Activated naive CD4-positive, alpha-beta T cell treated with anti-CD3 and anti-CD28 coated beads, Interleukin-2, amount 50 U/mL, for 24 hours (primary cell): ENCODE data around the gene AMMECR1L.
"Not testable (repeated sequence)": the region's sequence is repeated elsewhere in the genome, so short reads cannot be mapped to it uniquely, and the experiment has no call there.

Experiments
- H3K27ac Mint-ChIP-seq: one replicate; pipeline ENCODE4 v1.8.0; 2021; ENCODE audit warnings: mild to moderate bottlenecking, mixed read lengths
- H3K27me3 Mint-ChIP-seq: one replicate; pipeline ENCODE4 v1.8.0; 2021; ENCODE audit warnings: mixed read lengths
- H3K36me3 Mint-ChIP-seq: one replicate; pipeline ENCODE4 v1.8.0; 2021; ENCODE audit warnings: mixed read lengths
- H3K4me1 Mint-ChIP-seq: one replicate; pipeline ENCODE4 v1.8.0; 2021; ENCODE audit warnings: mixed read lengths
- H3K4me3 Mint-ChIP-seq: one replicate; pipeline ENCODE4 v1.8.0; 2021; ENCODE audit warnings: mild to moderate bottlenecking, mixed read lengths
- H3K9me3 Mint-ChIP-seq: one replicate; pipeline ENCODE4 v1.8.0; 2021; ENCODE audit warnings: mixed read lengths

Gene AMMECR1L

DNA sequence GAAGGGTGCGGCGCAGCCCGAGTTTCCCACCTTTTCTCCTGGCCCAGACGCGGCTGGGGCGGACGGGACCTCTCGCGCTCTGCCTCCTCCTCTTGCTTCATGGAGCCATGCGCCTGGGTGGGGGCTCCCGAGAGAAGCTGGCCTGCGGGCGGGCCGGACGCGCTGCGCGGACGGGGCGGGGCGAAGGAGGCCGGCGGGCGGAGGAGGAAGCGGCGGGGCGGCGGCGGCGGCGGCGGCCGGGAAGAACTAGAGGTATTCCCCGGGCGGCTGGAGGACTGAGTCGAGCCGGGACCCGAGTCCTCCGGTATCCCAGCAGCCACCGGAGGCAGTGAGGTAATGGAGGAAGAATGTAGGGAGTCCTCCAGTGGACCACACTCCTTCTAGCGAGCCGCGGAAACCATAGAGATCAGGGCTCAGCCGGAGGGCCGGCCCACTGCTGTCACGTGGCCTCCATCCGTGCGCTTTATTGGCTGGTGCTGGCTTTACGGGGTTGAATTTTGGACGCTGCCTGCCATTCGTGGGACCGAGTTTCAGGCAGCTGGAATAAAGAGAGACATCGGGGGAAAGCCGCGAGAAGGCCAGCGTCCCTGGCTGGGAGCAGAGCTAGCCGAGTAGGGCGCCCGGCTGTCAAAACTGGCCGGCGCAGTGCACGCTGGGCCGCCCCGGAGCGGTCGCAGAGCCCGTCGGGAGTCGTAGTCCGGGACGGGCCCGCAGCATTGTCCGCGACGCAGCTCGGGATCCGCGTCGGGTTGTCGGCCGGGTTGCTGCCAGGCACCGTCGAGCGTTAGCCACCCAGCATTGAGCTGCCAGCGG lies at the start of gene AMMECR1L:
TSS of gene AMMECR1L (minus strand) at position 177 of the 813 bp plus-strand sequence. CDS start 11,722 bp downstream, outside the sequence.
- H3K27me3 Mint-ChIP-seq, H3K36me3 Mint-ChIP-seq, H3K9me3 Mint-ChIP-seq: not testable (repeated sequence)
- Mint-ChIP-seq H3K4me3 (peak within 1 kb of the TSS; percentile 88), H3K4me1 (peaks cover 57% of the 10 kb centered on the region), H3K27ac (peak within 1 kb of the TSS; percentile 78)

DNA sequence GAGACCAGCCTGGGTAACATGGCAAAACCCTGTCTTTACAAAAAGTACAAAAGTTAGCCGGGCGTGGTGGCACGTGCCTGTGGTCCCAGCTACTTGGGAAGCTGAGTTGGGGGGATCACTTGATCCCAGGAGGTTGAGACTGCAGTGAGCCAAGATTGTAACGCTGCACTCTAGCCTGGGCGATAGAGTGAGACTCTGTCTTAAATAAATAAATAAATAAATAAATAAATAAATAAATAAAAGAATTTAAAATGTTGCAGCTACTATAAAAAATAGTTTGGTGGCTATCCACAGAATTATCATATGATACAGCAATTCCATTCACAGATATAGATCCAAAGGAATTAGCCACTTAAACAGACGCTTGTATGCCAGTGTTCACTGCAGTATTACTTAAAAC lies 49.6 kb upstream of the AMMECR1L start:
- Mint-ChIP-seq H3K4me1 (no peaks in the 10 kb centered on the region), H3K9me3 (no peaks in the 10 kb centered on the region), H3K27ac (no peak overlapping the region), H3K36me3 (no peaks in the 10 kb centered on the region), H3K27me3 (no peaks in the 10 kb centered on the region), H3K4me3 (no peak overlapping the region)

GRCh38 chr2:127932199-127932876 lies 46.6 kb upstream of the AMMECR1L start:
- H3K4me3 Mint-ChIP-seq, result no peak overlapping the region
- no peaks in the 10 kb centered on the region for H3K4me1 Mint-ChIP-seq
- H3K27me3 Mint-ChIP-seq, result no peaks in the 10 kb centered on the region
- no peak overlapping the region for H3K27ac Mint-ChIP-seq
- no peaks in the 10 kb centered on the region for H3K9me3 Mint-ChIP-seq
- H3K36me3 Mint-ChIP-seq, result no peaks in the 10 kb centered on the region

DNA sequence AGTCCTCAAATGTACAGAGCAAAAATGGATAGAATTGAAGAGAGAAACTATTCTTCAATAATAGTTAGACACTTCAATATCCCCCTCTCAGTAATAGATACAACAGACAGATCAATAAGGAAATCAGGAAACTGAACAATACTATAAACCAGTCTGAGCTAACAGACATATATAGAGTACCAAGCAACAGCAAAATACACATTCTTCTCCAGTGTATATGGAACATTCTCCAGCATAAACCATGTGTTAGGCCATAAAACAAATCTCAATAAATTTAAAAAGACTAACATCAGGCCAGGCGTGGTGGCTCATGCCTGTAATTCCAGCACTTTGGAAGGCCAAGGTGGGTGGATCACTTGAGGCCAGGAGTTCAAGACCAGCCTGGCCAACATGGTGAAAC lies 43.7 kb upstream of the AMMECR1L start:
- Mint-ChIP-seq H3K9me3 (no peaks in the 10 kb centered on the region), H3K27me3 (no peaks in the 10 kb centered on the region), H3K36me3 (no peaks in the 10 kb centered on the region), H3K27ac (no peak overlapping the region), H3K4me3 (no peak overlapping the region), H3K4me1 (no peaks in the 10 kb centered on the region)

DNA sequence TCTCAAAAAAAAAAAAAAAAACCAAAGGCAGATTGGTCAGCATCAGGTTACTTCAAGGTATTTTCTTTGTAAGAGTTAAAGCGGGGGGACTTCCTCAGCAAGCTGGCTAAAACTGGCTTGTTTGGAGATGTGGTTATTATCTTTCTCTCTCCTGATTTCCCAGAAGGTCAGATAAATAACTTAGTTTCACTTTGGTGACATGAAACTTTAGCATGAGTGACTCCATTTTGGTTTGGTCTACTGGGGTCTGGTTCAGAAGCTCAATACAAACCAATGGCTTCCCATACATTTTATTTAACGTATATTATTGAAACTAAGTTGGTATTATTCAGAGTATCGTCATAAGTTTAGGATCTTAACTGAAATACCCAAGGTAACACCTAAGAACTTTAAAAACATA lies 41.6 kb upstream of the AMMECR1L start:
- no peaks in the 10 kb centered on the region for H3K9me3 Mint-ChIP-seq
- H3K36me3 Mint-ChIP-seq, result no peaks in the 10 kb centered on the region
- H3K27me3 Mint-ChIP-seq, result no peaks in the 10 kb centered on the region
- H3K4me1 Mint-ChIP-seq, result no peaks in the 10 kb centered on the region
- no peak overlapping the region for H3K4me3 Mint-ChIP-seq
- no peak overlapping the region for H3K27ac Mint-ChIP-seq

GRCh38 chr2:127917916-127918315 lies 32.2 kb upstream of the AMMECR1L start:
- Mint-ChIP-seq H3K27ac (no peak overlapping the region), H3K4me1 (no peaks in the 10 kb centered on the region)

GRCh38 chr2:127913808-127914457 lies 28.2 kb upstream of the AMMECR1L start:
- Mint-ChIP-seq H3K4me1 (no peaks in the 10 kb centered on the region), H3K27me3 (no peaks in the 10 kb centered on the region), H3K27ac (no peak overlapping the region), H3K9me3 (no peaks in the 10 kb centered on the region), H3K36me3 (no peaks in the 10 kb centered on the region), H3K4me3 (no peak overlapping the region)

More at GRCh38 chr2:127917916-127918315, 32.2 kb upstream of the AMMECR1L start:
- H3K27me3 Mint-ChIP-seq, result no peaks in the 10 kb centered on the region
- no peaks in the 10 kb centered on the region for H3K9me3 Mint-ChIP-seq
- H3K36me3 Mint-ChIP-seq, result no peaks in the 10 kb centered on the region
- no peak overlapping the region for H3K4me3 Mint-ChIP-seq

- no peaks in the 10 kb centered on the region for H3K9me3 Mint-ChIP-seq
These were observed 26.0 kb upstream of the AMMECR1L start for GRCh38 chr2:127911737-127912136.

DNA sequence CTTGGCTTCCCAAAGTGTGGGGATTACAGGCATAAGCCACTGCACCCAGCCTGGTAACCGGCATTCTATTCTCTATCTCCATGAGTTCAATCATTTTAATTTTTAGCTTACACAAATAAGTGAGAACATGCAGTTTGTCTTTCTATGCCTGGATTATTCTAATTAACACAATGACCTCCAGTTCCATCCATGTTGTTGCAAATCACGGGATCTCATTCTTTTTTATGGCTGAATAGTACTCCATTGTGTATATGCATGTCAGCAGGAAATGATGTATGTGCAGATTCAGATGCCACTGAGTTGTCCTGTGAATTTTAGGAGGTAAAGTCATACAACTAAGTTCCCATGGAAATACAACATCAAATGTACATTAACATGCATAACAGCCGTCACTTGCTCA lies 24.7 kb upstream of the AMMECR1L start:
- H3K9me3 Mint-ChIP-seq, result no peaks in the 10 kb centered on the region
- no peaks in the 10 kb centered on the region for H3K4me1 Mint-ChIP-seq
- H3K4me3 Mint-ChIP-seq, result no peak overlapping the region
- H3K27ac Mint-ChIP-seq, result no peak overlapping the region
- no peaks in the 10 kb centered on the region for H3K36me3 Mint-ChIP-seq
- H3K27me3 Mint-ChIP-seq, result peaks cover 1% of the 10 kb centered on the region

More at GRCh38 chr2:127911737-127912136, 26.0 kb upstream of the AMMECR1L start:
- no peaks in the 10 kb centered on the region for H3K27me3 Mint-ChIP-seq
- no peaks in the 10 kb centered on the region for H3K36me3 Mint-ChIP-seq
- H3K4me3 Mint-ChIP-seq, result no peak overlapping the region
- H3K27ac Mint-ChIP-seq, result no peak overlapping the region
- no peaks in the 10 kb centered on the region for H3K4me1 Mint-ChIP-seq

DNA sequence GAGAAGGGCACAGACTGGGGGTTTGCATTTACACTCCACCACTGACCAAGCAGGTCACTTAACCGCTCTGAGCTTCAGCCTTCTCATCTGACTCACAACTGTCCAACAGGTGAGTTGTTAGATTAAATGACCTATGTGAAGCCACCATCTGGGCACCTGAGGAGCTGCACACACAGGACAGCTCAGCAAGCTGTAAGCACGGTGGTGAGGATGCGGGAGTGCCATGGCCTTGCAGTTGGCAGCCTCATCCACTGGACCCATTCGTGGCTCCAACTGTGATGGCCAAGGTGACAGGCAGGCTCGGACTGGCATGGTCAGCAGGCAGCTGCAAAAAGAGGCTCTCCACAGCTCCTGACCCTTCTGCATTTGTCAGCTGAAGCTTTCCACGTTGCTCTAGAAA lies 23.3 kb upstream of the AMMECR1L start:
- Mint-ChIP-seq H3K4me3 (no peak overlapping the region), H3K4me1 (no peaks in the 10 kb centered on the region)

DNA sequence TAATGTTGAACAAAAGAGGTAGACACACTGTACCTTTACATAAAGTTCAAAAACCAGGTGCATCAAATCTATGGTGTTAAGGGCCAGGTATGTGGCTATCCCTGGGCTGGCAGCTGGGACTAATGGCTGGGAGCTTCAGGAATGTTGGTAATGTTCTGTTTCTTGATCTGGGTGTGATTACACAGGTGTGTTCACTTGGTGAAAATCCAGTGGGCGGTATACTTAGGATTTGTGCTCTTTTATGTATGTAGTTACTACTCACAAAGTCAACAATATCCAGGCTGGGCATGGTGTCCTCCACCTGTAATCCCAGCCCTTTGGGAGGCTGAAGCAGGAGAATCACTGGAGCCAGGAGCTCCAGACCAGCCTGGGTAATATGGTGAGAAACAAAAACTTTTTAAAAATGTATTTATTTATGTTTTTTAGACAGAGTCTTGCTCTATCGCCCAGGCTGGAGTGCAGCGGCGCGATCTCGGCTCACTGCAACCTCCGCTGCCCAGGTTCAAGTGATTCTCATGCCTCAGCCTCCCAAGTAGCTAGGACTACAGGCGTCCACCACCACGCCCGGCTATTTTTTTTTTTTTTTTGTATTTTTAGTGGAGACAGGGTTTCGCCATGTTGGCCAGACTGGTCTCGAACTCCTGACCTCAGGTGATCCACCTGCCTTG lies 22.1 kb upstream of the AMMECR1L start:
- H3K36me3 Mint-ChIP-seq, result not testable (repeated sequence)

More for the DNA sequence above, 23.3 kb upstream of the AMMECR1L start:
- H3K27ac Mint-ChIP-seq, result no peak overlapping the region
- no peaks in the 10 kb centered on the region for H3K9me3 Mint-ChIP-seq
- H3K27me3 Mint-ChIP-seq, result peaks cover 1% of the 10 kb centered on the region
- no peaks in the 10 kb centered on the region for H3K36me3 Mint-ChIP-seq

GRCh38 chr2:127906206-127906926 lies 20.6 kb upstream of the AMMECR1L start:
- H3K4me1 Mint-ChIP-seq, result no peaks in the 10 kb centered on the region
- H3K27ac Mint-ChIP-seq, result no peak overlapping the region
- peaks cover 1% of the 10 kb centered on the region for H3K27me3 Mint-ChIP-seq
- H3K9me3 Mint-ChIP-seq, result no peaks in the 10 kb centered on the region
- no peaks in the 10 kb centered on the region for H3K36me3 Mint-ChIP-seq
- no peak overlapping the region for H3K4me3 Mint-ChIP-seq

More for the DNA sequence above, 22.1 kb upstream of the AMMECR1L start:
- H3K4me1 Mint-ChIP-seq, H3K27me3 Mint-ChIP-seq, H3K9me3 Mint-ChIP-seq, H3K27ac Mint-ChIP-seq, H3K4me3 Mint-ChIP-seq: not testable (repeated sequence)

DNA sequence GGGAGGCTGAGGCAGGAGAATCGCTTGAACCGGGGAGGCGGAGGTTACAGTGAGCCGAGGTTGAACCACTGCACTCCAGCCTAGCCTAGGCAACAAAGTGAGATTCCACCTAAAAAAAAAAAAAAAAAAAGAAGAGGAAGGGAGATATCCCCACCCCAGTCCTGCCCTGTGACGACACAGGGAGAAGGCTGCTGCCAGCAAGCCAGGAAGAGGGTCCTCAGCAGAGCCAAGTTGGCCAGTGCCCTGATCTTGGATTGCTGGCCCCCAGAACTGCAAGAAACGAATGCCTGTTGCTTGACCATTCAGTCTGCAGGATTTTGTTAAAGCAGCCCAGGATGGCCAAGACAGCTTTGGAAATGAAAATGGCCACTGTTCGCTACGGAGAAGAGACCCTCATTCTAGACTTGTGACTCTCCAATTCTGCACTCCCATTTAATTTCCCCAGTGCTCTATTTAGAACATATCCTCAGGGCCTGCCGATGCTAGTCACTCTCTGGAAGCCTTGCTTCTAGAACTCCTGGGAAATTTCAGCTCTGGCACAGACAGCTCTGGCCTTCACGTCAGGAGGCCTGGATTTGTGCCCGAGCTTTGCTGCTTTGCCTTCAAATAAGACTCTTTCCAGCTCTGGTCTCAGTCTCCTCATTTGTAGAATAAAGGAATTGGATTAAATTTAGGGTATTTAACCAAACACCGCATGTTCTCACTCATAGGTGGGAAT lies 15.7 kb upstream of the AMMECR1L start:
- H3K27ac Mint-ChIP-seq, result no peak overlapping the region
- H3K4me3 Mint-ChIP-seq, result no peak overlapping the region
- no peaks in the 10 kb centered on the region for H3K9me3 Mint-ChIP-seq
- H3K36me3 Mint-ChIP-seq, result no peaks in the 10 kb centered on the region
- peaks cover 1% of the 10 kb centered on the region for H3K27me3 Mint-ChIP-seq
- no peaks in the 10 kb centered on the region for H3K4me1 Mint-ChIP-seq

GRCh38 chr2:127897531-127898211 lies 11.9 kb upstream of the AMMECR1L start:
- H3K4me1 Mint-ChIP-seq, result no peaks in the 10 kb centered on the region
- no peaks in the 10 kb centered on the region for H3K27me3 Mint-ChIP-seq
- no peak overlapping the region for H3K4me3 Mint-ChIP-seq
- H3K27ac Mint-ChIP-seq, result no peak overlapping the region
- no peaks in the 10 kb centered on the region for H3K9me3 Mint-ChIP-seq
- no peaks in the 10 kb centered on the region for H3K36me3 Mint-ChIP-seq
